Measurements from ENCODE around the gene CUL2. TPM values are rescaled to one million over a fixed set of nuclear protein-coding genes. Genes with fewer than 3 reads are reported as not detected.
"Not testable (repeated sequence)": the region's sequence is repeated elsewhere in the genome, so short reads cannot be mapped to it uniquely, and the experiment has no call there.

CUL2 gene
- total RNA-seq, 2 donors from 2014 or later, result 27.3 to 49.7 TPM

GRCh38 chr10:34994565-34995142 lies 95.5 kb downstream of the CUL2 start:
- Mint-ChIP-seq H3K4me3 (peak overlapping the region; percentile 10), H3K36me3 (ENCODE audit: low read depth) (no peaks in the 10 kb centered on the region), H3K9me3 (no peaks in the 10 kb centered on the region), H3K27me3 (no peaks in the 10 kb centered on the region), H3K4me1 (peaks cover 6% of the 10 kb centered on the region), H3K27ac (peak overlapping the region; percentile 87)
- ATAC-seq (replicated peaks), result peak; percentile 92

GRCh38 chr10:34993782-34994181 lies 96.4 kb downstream of the CUL2 start:
- ATAC-seq (replicated peaks), result no peak
- Mint-ChIP-seq H3K4me1 (peaks cover 6% of the 10 kb centered on the region), H3K36me3 (ENCODE audit: low read depth) (no peaks in the 10 kb centered on the region), H3K27me3 (no peaks in the 10 kb centered on the region), H3K4me3 (no peak overlapping the region), H3K27ac (peak overlapping the region; percentile 87), H3K9me3 (no peaks in the 10 kb centered on the region)

GRCh38 chr10:34991117-34991516 lies 99.0 kb downstream of the CUL2 start:
- not testable (repeated sequence) for H3K27me3 Mint-ChIP-seq; ATAC-seq (replicated peaks); H3K36me3 Mint-ChIP-seq (ENCODE audit: low read depth); H3K4me3 Mint-ChIP-seq; H3K4me1 Mint-ChIP-seq; H3K27ac Mint-ChIP-seq; H3K9me3 Mint-ChIP-seq

GRCh38 chr10:34988397-34989067 lies 101.6 kb downstream of the CUL2 start:
- Mint-ChIP-seq H3K9me3 (peaks cover 7% of the 10 kb centered on the region), H3K27me3 (peaks cover 4% of the 10 kb centered on the region)

GRCh38 chr10:34985823-34986222 lies 104.3 kb downstream of the CUL2 start:
- Mint-ChIP-seq H3K27ac (no peak overlapping the region), H3K36me3 (ENCODE audit: low read depth) (no peaks in the 10 kb centered on the region), H3K27me3 (peaks cover 4% of the 10 kb centered on the region), H3K9me3 (peaks cover 7% of the 10 kb centered on the region), H3K4me3 (no peak overlapping the region), H3K4me1 (no peaks in the 10 kb centered on the region)
- no peak for ATAC-seq (replicated peaks)

More at GRCh38 chr10:34988397-34989067, 101.6 kb downstream of the CUL2 start:
- H3K27ac Mint-ChIP-seq, result no peak overlapping the region
- no peak for ATAC-seq (replicated peaks)
- H3K4me1 Mint-ChIP-seq, result no peaks in the 10 kb centered on the region
- H3K4me3 Mint-ChIP-seq, result no peak overlapping the region
- no peaks in the 10 kb centered on the region for H3K36me3 Mint-ChIP-seq (ENCODE audit: low read depth)

- Mint-ChIP-seq H3K27ac (no peak overlapping the region), H3K36me3 (ENCODE audit: low read depth) (no peaks in the 10 kb centered on the region), H3K27me3 (peaks cover 4% of the 10 kb centered on the region), H3K9me3 (peaks cover 7% of the 10 kb centered on the region), H3K4me3 (no peak overlapping the region), H3K4me1 (no peaks in the 10 kb centered on the region)
- ATAC-seq (replicated peaks), result no peak
Observed at GRCh38 chr10:34985146-34985545, 105.0 kb downstream of the CUL2 start.

- Mint-ChIP-seq H3K36me3 (ENCODE audit: low read depth) (no peaks in the 10 kb centered on the region), H3K27me3 (peaks cover 4% of the 10 kb centered on the region), H3K4me3 (no peak overlapping the region), H3K27ac (no peak overlapping the region), H3K4me1 (no peaks in the 10 kb centered on the region), H3K9me3 (peaks cover 7% of the 10 kb centered on the region)
- ATAC-seq (replicated peaks), result no peak
Observed at GRCh38 chr10:34981844-34982243, 108.3 kb downstream of the CUL2 start.

GRCh38 chr10:34979938-34980337 lies 110.2 kb downstream of the CUL2 start:
- Mint-ChIP-seq H3K36me3 (ENCODE audit: low read depth) (no peaks in the 10 kb centered on the region), H3K9me3 (peaks cover 3% of the 10 kb centered on the region), H3K27ac (no peak overlapping the region), H3K4me1 (no peaks in the 10 kb centered on the region), H3K27me3 (peaks cover under 1% of the 10 kb centered on the region), H3K4me3 (no peak overlapping the region)
- ATAC-seq (replicated peaks), result no peak

GRCh38 chr10:34978080-34978479 lies 112.1 kb downstream of the CUL2 start:
- H3K4me3 Mint-ChIP-seq, result no peak overlapping the region
- H3K9me3 Mint-ChIP-seq, result no peaks in the 10 kb centered on the region
- H3K36me3 Mint-ChIP-seq (ENCODE audit: low read depth), result no peaks in the 10 kb centered on the region
- no peak overlapping the region for H3K27ac Mint-ChIP-seq
- no peak for ATAC-seq (replicated peaks)
- no peaks in the 10 kb centered on the region for H3K27me3 Mint-ChIP-seq
- no peaks in the 10 kb centered on the region for H3K4me1 Mint-ChIP-seq

GRCh38 chr10:34976380-34976910 lies 113.7 kb downstream of the CUL2 start:
- H3K9me3 Mint-ChIP-seq; H3K27ac Mint-ChIP-seq; H3K27me3 Mint-ChIP-seq; ATAC-seq (replicated peaks); H3K4me3 Mint-ChIP-seq; H3K4me1 Mint-ChIP-seq; H3K36me3 Mint-ChIP-seq (ENCODE audit: low read depth): not testable (repeated sequence)

GRCh38 chr10:34974364-34975065 lies 115.6 kb downstream of the CUL2 start:
- not testable (repeated sequence) for H3K36me3 Mint-ChIP-seq (ENCODE audit: low read depth); H3K9me3 Mint-ChIP-seq; H3K27ac Mint-ChIP-seq; H3K4me3 Mint-ChIP-seq; H3K27me3 Mint-ChIP-seq; ATAC-seq (replicated peaks); H3K4me1 Mint-ChIP-seq

GRCh38 chr10:34973757-34974156 lies 116.4 kb downstream of the CUL2 start:
- H3K4me1 Mint-ChIP-seq; H3K4me3 Mint-ChIP-seq; H3K9me3 Mint-ChIP-seq; ATAC-seq (replicated peaks); H3K27me3 Mint-ChIP-seq; H3K36me3 Mint-ChIP-seq (ENCODE audit: low read depth); H3K27ac Mint-ChIP-seq: not testable (repeated sequence)

- not testable (repeated sequence) for H3K4me3 Mint-ChIP-seq
Observed at GRCh38 chr10:34973121-34973520, 117.0 kb downstream of the CUL2 start.

GRCh38 chr10:34972591-34972990 lies 117.5 kb downstream of the CUL2 start:
- H3K36me3 Mint-ChIP-seq (ENCODE audit: low read depth); ATAC-seq (replicated peaks); H3K27me3 Mint-ChIP-seq; H3K4me1 Mint-ChIP-seq; H3K27ac Mint-ChIP-seq; H3K9me3 Mint-ChIP-seq; H3K4me3 Mint-ChIP-seq: not testable (repeated sequence)

More at GRCh38 chr10:34973121-34973520, 117.0 kb downstream of the CUL2 start:
- not testable (repeated sequence) for H3K36me3 Mint-ChIP-seq (ENCODE audit: low read depth); ATAC-seq (replicated peaks); H3K27ac Mint-ChIP-seq; H3K9me3 Mint-ChIP-seq; H3K4me1 Mint-ChIP-seq; H3K27me3 Mint-ChIP-seq

Data from activated T-helper 17 cell treated with anti-CD3 and anti-CD28 coated beads, Interleukin-2, amount 50 U/mL, for 72 hours (primary cell).